NCI-H187 (cell line): ENCODE results near the gene LIN7B.

Experiments
- DNase-seq, 2 experiments: peaks; one replicate each; lab custom pipeline; 2025; lab: John Stamatoyannopoulos, UW

LIN7B gene

GRCh38 chr19:49113762-49114629 is at the start of gene LIN7B:
Gene LIN7B (plus strand): TSS chr19:49114370. CDS start chr19:49114405, 35 bp downstream.
- DNase-seq: peak; percentile 57 to 72

- DNase-seq: no peak
Observed at GRCh38 chr19:49064768-49065611, 49.2 kb upstream of the LIN7B start, which contains the start of gene NTF4. Gene NTF4 (minus strand): TSS chr19:49064818. CDS start chr19:49061997, 2,821 bp downstream.

GRCh38 chr19:49065905-49066512 is 48.2 kb upstream of the LIN7B start:
- DNase-seq: no peak

- DNase-seq: no peak
Observed at GRCh38 chr19:49067554-49067953, 46.6 kb upstream of the LIN7B start.

GRCh38 chr19:49069026-49069425 is 45.1 kb upstream of the LIN7B start:
- no peak for DNase-seq

GRCh38 chr19:49070416-49070815 is 43.8 kb upstream of the LIN7B start:
- no peak for DNase-seq

GRCh38 chr19:49071860-49072547 is 42.2 kb upstream of the LIN7B start:
- DNase-seq: no peak

GRCh38 chr19:49073514-49074378 is 40.4 kb upstream of the LIN7B start:
- DNase-seq: no peak

- peak in 1 of 2 experiments; percentile 32 for DNase-seq
Observed at GRCh38 chr19:49074869-49075268, 39.3 kb upstream of the LIN7B start.

- DNase-seq: no peak
Observed at GRCh38 chr19:49080392-49080791, 33.8 kb upstream of the LIN7B start.

- no peak for DNase-seq
Observed at GRCh38 chr19:49081273-49081672, 32.9 kb upstream of the LIN7B start.

GRCh38 chr19:49084206-49085019 is 29.8 kb upstream of the LIN7B start:
- no peak for DNase-seq

GRCh38 chr19:49085020-49085867 is 28.9 kb upstream of the LIN7B start, which contains the start of gene SNRNP70:
Gene SNRNP70 (plus strand): TSS chr19:49085451. CDS start chr19:49086415, 964 bp downstream.
- peak; percentile 99 to 100 for DNase-seq

- no peak for DNase-seq
Observed at GRCh38 chr19:49085868-49086232, 28.3 kb upstream of the LIN7B start.

GRCh38 chr19:49086296-49086695 is 27.9 kb upstream of the LIN7B start:
- DNase-seq: no peak

- DNase-seq: no peak
Observed at GRCh38 chr19:49091391-49092038, 22.7 kb upstream of the LIN7B start.

- DNase-seq: no peak
Observed at GRCh38 chr19:49092686-49093085, 21.5 kb upstream of the LIN7B start.
